ENCODE results near the gene NCOR1.

The NCOR1 gene

GRCh38 chr17:16258901-16259300, 43.6 kb upstream of the NCOR1 start:
- no peaks in the 10 kb centered on the region for H3K9me3 ChIP-seq (ENCODE audit: control insufficient read depth, low read length)

GRCh38 chr17:16255481-16255921, 40.2 kb upstream of the NCOR1 start:
- Histone ChIP-seq H3K4me2 (ENCODE audit: low read length, poor library complexity, severe bottlenecking) (no peak overlapping the region), H3K9ac (ENCODE audit: low read length) (peak overlapping the region; percentile 65), H4K8ac (ENCODE audit: low read length) (no peak overlapping the region), H3K4ac (ENCODE audit: low read depth in 1 of 2, low read length in 2 of 2) (no peak overlapping the region), H3K4me1 (ENCODE audit: control insufficient read depth, insufficient read depth, low read depth, low read length) (peaks cover 2% of the 10 kb centered on the region), H3K27ac (ENCODE audit: low read length, poor library complexity, severe bottlenecking) (no peak overlapping the region), H3K14ac (ENCODE audit: low read length in 2 of 2) (no peak overlapping the region), H2BK15ac (ENCODE audit: low read depth, poor library complexity, severe bottlenecking) (no peak overlapping the region), H2BK12ac (ENCODE audit: low read length in 2 of 2) (no peak overlapping the region), H3K18ac (ENCODE audit: low read depth in 1 of 2, low read length in 2 of 2) (peak overlapping the region in 1 of 2 experiments; percentile 4), H3K27me3 (ENCODE audit: control insufficient read depth in 1 of 2, insufficient read depth in 1 of 2, low read length in 2 of 2) (no peaks in the 10 kb centered on the region), H2AFZ (ENCODE audit: low read depth, low read length) (no peak overlapping the region), H2AK5ac (ENCODE audit: low read length, severe bottlenecking) (no peak overlapping the region), H2BK120ac (ENCODE audit: low read depth, low read length) (no peak overlapping the region), H3K23ac (ENCODE audit: low read length in 2 of 2) (no peak overlapping the region), H3K9me3 (ENCODE audit: control insufficient read depth, low read length) (no peaks in the 10 kb centered on the region), H3K36me3 (ENCODE audit: control insufficient read depth in 1 of 2, insufficient read depth in 2 of 2, low read depth in 1 of 2, low read length in 2 of 2) (peaks cover 0 to 6% of the 10 kb centered on the region in 2 experiments), H3K79me1 (replicated peaks; ENCODE audit: low read length, poor library complexity, severe bottlenecking) (peaks cover 10% of the 10 kb centered on the region), H3K4me3 (ENCODE audit: insufficient read depth in 1 of 2, low read depth in 1 of 2, low read length in 2 of 2) (peak overlapping the region in 1 of 2 experiments; percentile 60), H4K91ac (ENCODE audit: low read length) (no peak overlapping the region), H2BK5ac (ENCODE audit: low read depth, low read length, poor library complexity, severe bottlenecking) (no peak overlapping the region)
- DNase-seq, result no peak
- 78% methylated on average over 4 of the region's 4 CpGs for WGBS

More at GRCh38 chr17:16258901-16259300, 43.6 kb upstream of the NCOR1 start:
- Histone ChIP-seq H2AK5ac (ENCODE audit: low read length, severe bottlenecking) (no peak overlapping the region), H3K18ac (ENCODE audit: low read depth in 1 of 2, low read length in 2 of 2) (no peak overlapping the region), H2BK120ac (ENCODE audit: low read depth, low read length) (no peak overlapping the region), H2BK5ac (ENCODE audit: low read depth, low read length, poor library complexity, severe bottlenecking) (no peak overlapping the region), H3K36me3 (ENCODE audit: control insufficient read depth in 1 of 2, insufficient read depth in 2 of 2, low read depth in 1 of 2, low read length in 2 of 2) (peaks cover 0 to 6% of the 10 kb centered on the region in 2 experiments), H2BK15ac (ENCODE audit: low read depth, poor library complexity, severe bottlenecking) (no peak overlapping the region), H3K14ac (ENCODE audit: low read length in 2 of 2) (no peak overlapping the region), H2BK12ac (ENCODE audit: low read length in 2 of 2) (no peak overlapping the region), H3K9ac (ENCODE audit: low read length) (no peak overlapping the region), H3K4me3 (ENCODE audit: insufficient read depth in 1 of 2, low read depth in 1 of 2, low read length in 2 of 2) (no peak overlapping the region), H4K91ac (ENCODE audit: low read length) (no peak overlapping the region), H3K23ac (ENCODE audit: low read length in 2 of 2) (no peak overlapping the region), H2AFZ (ENCODE audit: low read depth, low read length) (no peak overlapping the region), H3K27ac (ENCODE audit: low read length, poor library complexity, severe bottlenecking) (no peak overlapping the region), H4K8ac (ENCODE audit: low read length) (no peak overlapping the region), H3K4me1 (ENCODE audit: control insufficient read depth, insufficient read depth, low read depth, low read length) (peaks cover 2% of the 10 kb centered on the region), H3K4ac (ENCODE audit: low read depth in 1 of 2, low read length in 2 of 2) (no peak overlapping the region), H3K27me3 (ENCODE audit: control insufficient read depth in 1 of 2, insufficient read depth in 1 of 2, low read length in 2 of 2) (no peaks in the 10 kb centered on the region), H3K79me1 (replicated peaks; ENCODE audit: low read length, poor library complexity, severe bottlenecking) (peaks cover 10% of the 10 kb centered on the region), H3K4me2 (ENCODE audit: low read length, poor library complexity, severe bottlenecking) (no peak overlapping the region)
- WGBS, result 100% methylated on average over 1 of the region's 1 CpG
- DNase-seq, result no peak

GRCh38 chr17:16254773-16255400, 39.6 kb upstream of the NCOR1 start:
- Histone ChIP-seq H3K4me1 (ENCODE audit: control insufficient read depth, insufficient read depth, low read depth, low read length) (peaks cover 2% of the 10 kb centered on the region), H2AFZ (ENCODE audit: low read depth, low read length) (no peak overlapping the region), H4K8ac (ENCODE audit: low read length) (no peak overlapping the region), H2BK5ac (ENCODE audit: low read depth, low read length, poor library complexity, severe bottlenecking) (no peak overlapping the region), H3K4me2 (ENCODE audit: low read length, poor library complexity, severe bottlenecking) (no peak overlapping the region), H3K79me1 (replicated peaks; ENCODE audit: low read length, poor library complexity, severe bottlenecking) (peaks cover 8% of the 10 kb centered on the region), H3K4ac (ENCODE audit: low read depth in 1 of 2, low read length in 2 of 2) (no peak overlapping the region), H3K36me3 (ENCODE audit: control insufficient read depth in 1 of 2, insufficient read depth in 2 of 2, low read depth in 1 of 2, low read length in 2 of 2) (peaks cover 0 to 4% of the 10 kb centered on the region in 2 experiments), H4K91ac (ENCODE audit: low read length) (no peak overlapping the region), H3K9me3 (ENCODE audit: control insufficient read depth, low read length) (no peaks in the 10 kb centered on the region), H3K27me3 (ENCODE audit: control insufficient read depth in 1 of 2, insufficient read depth in 1 of 2, low read length in 2 of 2) (no peaks in the 10 kb centered on the region), H3K18ac (ENCODE audit: low read depth in 1 of 2, low read length in 2 of 2) (no peak overlapping the region), H2AK5ac (ENCODE audit: low read length, severe bottlenecking) (no peak overlapping the region), H2BK15ac (ENCODE audit: low read depth, poor library complexity, severe bottlenecking) (no peak overlapping the region), H3K23ac (ENCODE audit: low read length in 2 of 2) (no peak overlapping the region), H3K4me3 (ENCODE audit: insufficient read depth in 1 of 2, low read depth in 1 of 2, low read length in 2 of 2) (no peak overlapping the region), H3K9ac (ENCODE audit: low read length) (peak overlapping the region; percentile 65), H2BK12ac (ENCODE audit: low read length in 2 of 2) (no peak overlapping the region), H2BK120ac (ENCODE audit: low read depth, low read length) (no peak overlapping the region), H3K27ac (ENCODE audit: low read length, poor library complexity, severe bottlenecking) (no peak overlapping the region), H3K14ac (ENCODE audit: low read length in 2 of 2) (no peak overlapping the region)
- 99% methylated on average over 4 of the region's 9 CpGs for WGBS
- no peak for DNase-seq

- Histone ChIP-seq H4K8ac (ENCODE audit: low read length) (no peak overlapping the region), H3K23ac (ENCODE audit: low read length in 2 of 2) (no peak overlapping the region), H3K4me2 (ENCODE audit: low read length, poor library complexity, severe bottlenecking) (no peak overlapping the region), H2AFZ (ENCODE audit: low read depth, low read length) (no peak overlapping the region), H3K27me3 (ENCODE audit: control insufficient read depth in 1 of 2, insufficient read depth in 1 of 2, low read length in 2 of 2) (no peaks in the 10 kb centered on the region), H3K4ac (ENCODE audit: low read depth in 1 of 2, low read length in 2 of 2) (no peak overlapping the region), H2BK15ac (ENCODE audit: low read depth, poor library complexity, severe bottlenecking) (no peak overlapping the region), H3K9me3 (ENCODE audit: control insufficient read depth, low read length) (no peaks in the 10 kb centered on the region), H3K4me3 (ENCODE audit: insufficient read depth in 1 of 2, low read depth in 1 of 2, low read length in 2 of 2) (no peak overlapping the region), H3K4me1 (ENCODE audit: control insufficient read depth, insufficient read depth, low read depth, low read length) (no peaks in the 10 kb centered on the region), H2AK5ac (ENCODE audit: low read length, severe bottlenecking) (no peak overlapping the region), H3K9ac (ENCODE audit: low read length) (no peak overlapping the region), H2BK12ac (ENCODE audit: low read length in 2 of 2) (no peak overlapping the region), H4K91ac (ENCODE audit: low read length) (no peak overlapping the region), H2BK120ac (ENCODE audit: low read depth, low read length) (no peak overlapping the region), H2BK5ac (ENCODE audit: low read depth, low read length, poor library complexity, severe bottlenecking) (no peak overlapping the region), H3K36me3 (ENCODE audit: control insufficient read depth in 1 of 2, insufficient read depth in 2 of 2, low read depth in 1 of 2, low read length in 2 of 2) (no peaks in the 10 kb centered on the region), H3K14ac (ENCODE audit: low read length in 2 of 2) (no peak overlapping the region), H3K18ac (ENCODE audit: low read depth in 1 of 2, low read length in 2 of 2) (no peak overlapping the region), H3K27ac (ENCODE audit: low read length, poor library complexity, severe bottlenecking) (no peak overlapping the region), H3K79me1 (replicated peaks; ENCODE audit: low read length, poor library complexity, severe bottlenecking) (peaks cover 11% of the 10 kb centered on the region)
- 100% methylated on average over 1 of the region's 1 CpG for WGBS
- no peak for DNase-seq
These were observed 36.2 kb upstream of the NCOR1 start for GRCh38 chr17:16251556-16251955.

Data from mesenchymal stem cell (in vitro differentiated cells and primary cell).